ENCODE data around the gene PIK3R1. TPM values are rescaled to one million over a fixed set of nuclear protein-coding genes. Genes with fewer than 3 reads are reported as not detected.
A peak's percentile ranks its signal among the peaks of the same experiment; 100 is the strongest.

Gene PIK3R1
- total RNA-seq, 4 donors from 2014 or later, result 101 to 358 (median 190) TPM

- Histone ChIP-seq H3K9me3 (no peaks in the 10 kb centered on the region), H3K4me1 (peaks cover 11 to 25% of the 10 kb centered on the region in 2 donors), H3K27ac (peak overlapping the region; percentile 81 to 89), H3K36me3 (no peaks in the 10 kb centered on the region), H3K4me3 (no peak overlapping the region), H3K27me3 (no peaks in the 10 kb centered on the region)
- intact Hi-C loops (cut with DNase I; ENCODE audit: low total_unique reads), result no loop called here
- TF ChIP-seq POLR2A (IDR thresholded peaks at IDR 0.05), result no peak
- DNase-seq, result no peak
Observed at GRCh38 chr5:68270399-68270975, 54.9 kb downstream of the PIK3R1 start.

GRCh38 chr5:68271124-68271523 lies 55.6 kb downstream of the PIK3R1 start:
- Histone ChIP-seq H3K4me1 (peaks cover 14 to 25% of the 10 kb centered on the region in 2 donors), H3K36me3 (no peaks in the 10 kb centered on the region), H3K27me3 (no peaks in the 10 kb centered on the region), H3K27ac (peak overlapping the region; percentile 28 to 81), H3K4me3 (no peak overlapping the region), H3K9me3 (no peaks in the 10 kb centered on the region)
- no peak for TF ChIP-seq CTCF (IDR thresholded peaks at IDR 0.05)
- no peak for TF ChIP-seq POLR2A (IDR thresholded peaks at IDR 0.05)
- intact Hi-C loops (cut with DNase I; ENCODE audit: low total_unique reads), result no loop called here
- no peak for DNase-seq

- Histone ChIP-seq H3K27ac (peak overlapping the region; percentile 78 to 81), H3K9me3 (no peaks in the 10 kb centered on the region), H3K4me3 (no peak overlapping the region), H3K36me3 (no peaks in the 10 kb centered on the region), H3K4me1 (peaks cover 9 to 20% of the 10 kb centered on the region in 2 donors), H3K27me3 (no peaks in the 10 kb centered on the region)
- intact Hi-C loops (cut with DNase I; ENCODE audit: low total_unique reads), result no loop called here
- TF ChIP-seq CTCF (IDR thresholded peaks at IDR 0.05), result peak in 3 of 4 experiments; percentile 22 to 46 (median 36)
- TF ChIP-seq POLR2A (IDR thresholded peaks at IDR 0.05), result no peak
- DNase-seq, result no peak
Observed at GRCh38 chr5:68272289-68272688, 56.7 kb downstream of the PIK3R1 start.

- Histone ChIP-seq H3K9me3 (no peaks in the 10 kb centered on the region), H3K4me3 (no peak overlapping the region), H3K27me3 (no peaks in the 10 kb centered on the region), H3K27ac (peak overlapping the region; percentile 66 to 78), H3K36me3 (no peaks in the 10 kb centered on the region), H3K4me1 (peaks cover 9 to 16% of the 10 kb centered on the region in 2 donors)
- intact Hi-C loops (cut with DNase I; ENCODE audit: low total_unique reads), result no loop called here
- no peak for DNase-seq
- TF ChIP-seq POLR2A (IDR thresholded peaks at IDR 0.05), result no peak
- no peak for TF ChIP-seq CTCF (IDR thresholded peaks at IDR 0.05)
Observed at GRCh38 chr5:68273717-68274409, 58.3 kb downstream of the PIK3R1 start.

- peaks cover 9 to 16% of the 10 kb centered on the region in 2 donors for H3K4me1 ChIP-seq
- H3K27me3 ChIP-seq, result no peaks in the 10 kb centered on the region
- TF ChIP-seq CTCF (IDR thresholded peaks at IDR 0.05) (no peak), POLR2A (IDR thresholded peaks at IDR 0.05) (no peak)
- H3K9me3 ChIP-seq, result no peaks in the 10 kb centered on the region
- H3K4me3 ChIP-seq, result no peak overlapping the region
- H3K36me3 ChIP-seq, result no peaks in the 10 kb centered on the region
- H3K27ac ChIP-seq, result peak overlapping the region; percentile 66 to 78
- intact Hi-C loops (cut with DNase I; ENCODE audit: low total_unique reads), result no loop called here
- DNase-seq, result no peak
Observed at GRCh38 chr5:68274847-68275651, 59.5 kb downstream of the PIK3R1 start.
